Activated naive CD8-positive, alpha-beta T cell treated with anti-CD3 and anti-CD28 coated beads, Interleukin-2, amount 50 U/mL, for 16 hours (primary cell): ENCODE measurements around the gene MAPT.
"Not testable (repeated sequence)": the region's sequence is repeated elsewhere in the genome, so short reads cannot be mapped to it uniquely, and the experiment has no call there.

Source experiments
- DNase-seq: peaks from one replicate; pipeline ENCODE4 v3.0.0-alpha.2; 2020; ENCODE audit warnings: low read depth, low spot score

MAPT gene

DNA sequence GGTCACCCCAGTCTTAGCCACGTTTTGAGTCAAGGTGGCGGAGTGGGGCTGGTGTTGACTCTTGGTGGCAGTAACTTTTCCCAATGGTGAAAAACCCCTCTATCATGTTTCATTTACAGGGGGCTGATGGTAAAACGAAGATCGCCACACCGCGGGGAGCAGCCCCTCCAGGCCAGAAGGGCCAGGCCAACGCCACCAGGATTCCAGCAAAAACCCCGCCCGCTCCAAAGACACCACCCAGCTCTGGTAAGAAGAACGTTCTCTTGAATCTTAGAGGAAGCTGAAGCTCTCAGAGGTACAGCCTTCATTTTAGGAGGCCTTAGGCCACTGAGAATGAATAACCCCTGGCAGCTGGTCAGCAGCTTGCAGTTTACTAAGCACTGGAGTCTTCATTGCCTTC, 97.0 kb downstream of the MAPT start:
- DNase-seq = no peak

DNA sequence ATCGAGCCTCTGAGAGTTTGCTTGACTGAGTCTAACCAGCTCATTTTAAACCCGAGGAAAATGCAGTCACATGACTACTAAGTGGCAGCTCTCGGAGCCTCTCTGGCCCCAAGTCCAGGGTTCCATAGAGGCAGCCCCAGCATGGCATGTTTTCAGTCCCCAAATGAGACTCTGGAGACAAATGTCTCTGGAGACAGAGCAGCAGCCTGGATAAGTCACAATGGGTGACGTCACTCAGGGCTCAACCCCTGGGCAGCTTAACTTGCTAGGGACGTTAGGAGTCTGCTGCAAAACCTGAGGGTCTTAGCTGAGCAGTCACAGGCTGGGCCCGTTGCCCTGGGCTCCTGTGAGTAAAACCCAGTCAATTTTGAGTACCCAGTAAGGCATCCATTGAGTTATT, 97.8 kb downstream of the MAPT start:
- DNase-seq = no peak

DNA sequence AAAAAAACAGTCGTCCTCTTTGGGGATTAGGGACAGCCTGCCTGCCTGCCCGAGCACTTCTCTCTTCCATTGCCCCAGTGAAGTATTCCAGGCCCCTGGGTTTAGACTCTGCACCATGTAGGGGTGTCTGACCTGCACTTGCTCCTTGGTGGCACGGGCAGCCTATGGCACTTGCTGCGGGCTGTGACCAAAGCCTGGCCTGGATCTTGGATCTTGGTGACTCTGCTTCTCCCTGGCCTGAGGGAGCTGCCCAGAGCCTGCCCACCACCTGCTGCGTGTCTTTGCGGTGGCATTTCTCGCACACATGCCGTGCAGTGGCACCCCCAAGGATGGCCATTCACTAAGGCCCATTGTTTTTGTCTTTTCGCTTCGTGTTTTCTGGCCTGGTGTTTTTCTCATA, 98.5 kb downstream of the MAPT start:
- no peak for DNase-seq

DNA sequence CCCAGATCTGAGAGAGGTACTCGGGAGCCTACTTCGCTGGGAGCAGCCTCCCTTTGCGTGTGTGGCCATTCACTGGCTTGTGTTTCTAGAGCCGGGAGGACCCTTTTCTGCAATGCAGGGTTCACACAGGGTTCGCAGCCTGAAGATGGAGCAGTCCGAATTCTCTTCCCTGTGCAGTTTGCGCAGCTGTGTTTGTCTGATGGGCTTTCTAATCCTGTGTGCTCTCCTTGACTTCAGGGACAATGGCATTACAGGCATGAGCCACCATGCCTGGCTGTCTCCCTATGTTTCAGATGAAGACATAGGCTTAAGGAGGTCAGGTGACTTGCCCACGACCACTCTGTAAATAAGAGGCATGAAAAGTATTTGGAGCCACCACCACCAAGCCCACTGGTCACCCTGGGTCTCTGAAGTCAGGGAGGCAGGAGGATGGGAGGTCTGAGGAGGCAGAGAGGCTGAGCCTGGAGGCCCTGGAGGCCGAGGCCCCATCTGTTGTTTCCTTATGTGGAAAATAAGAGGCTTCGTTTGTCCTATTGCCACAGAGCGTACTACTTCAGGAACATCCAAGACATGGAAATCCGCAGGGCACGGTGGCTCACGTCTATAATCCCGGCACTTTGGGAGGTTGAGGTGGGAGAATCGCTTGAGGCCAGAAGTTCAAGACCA, 99.7 kb downstream of the MAPT start:
- DNase-seq = no peak

DNA sequence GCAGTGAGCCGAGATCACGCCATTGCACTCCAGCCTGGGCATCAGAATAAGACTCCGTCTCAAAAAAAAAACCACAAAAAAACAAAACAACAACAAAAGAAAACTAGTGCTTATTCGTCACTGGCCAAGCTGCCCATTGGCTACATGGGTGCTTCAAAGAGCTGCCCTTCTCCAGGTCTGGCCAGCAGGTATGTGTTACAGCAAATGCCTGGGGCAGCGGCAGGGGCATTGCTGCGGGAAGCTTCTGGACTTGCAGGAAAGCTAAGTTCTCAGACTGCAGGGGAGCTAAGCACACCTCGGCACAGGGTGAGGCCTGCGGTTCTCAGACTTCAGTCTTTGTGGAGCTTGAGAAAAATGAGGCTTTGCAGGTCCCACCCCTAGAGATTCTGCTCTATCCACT, 100.6 kb downstream of the MAPT start:
- DNase-seq = no peak

DNA sequence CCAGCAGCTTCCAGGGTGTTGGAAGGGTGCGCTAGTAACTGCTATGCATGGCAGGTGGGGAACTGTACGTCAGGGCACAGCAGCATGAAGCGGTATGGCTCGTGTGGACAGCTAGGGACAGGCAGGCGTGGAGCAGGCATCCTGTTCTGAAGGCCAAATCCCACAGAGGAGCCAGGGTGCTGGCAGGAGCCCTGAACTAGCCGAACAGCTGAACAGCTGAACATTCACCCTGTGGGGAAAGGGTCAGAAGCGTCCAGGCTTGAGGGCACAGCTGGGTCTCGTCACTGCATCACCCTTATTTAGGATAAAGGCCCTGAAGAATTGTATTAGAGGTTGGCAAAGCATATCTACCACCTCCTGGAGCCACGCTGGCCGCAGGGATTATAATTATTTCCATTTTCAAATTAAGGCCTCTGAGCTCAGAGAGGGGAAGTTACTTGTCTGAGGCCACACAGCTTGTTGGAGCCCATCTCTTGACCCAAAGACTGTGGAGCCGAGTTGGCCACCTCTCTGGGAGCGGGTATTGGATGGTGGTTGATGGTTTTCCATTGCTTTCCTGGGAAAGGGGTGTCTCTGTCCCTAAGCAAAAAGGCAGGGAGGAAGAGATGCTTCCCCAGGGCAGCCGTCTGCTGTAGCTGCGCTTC, 101.4 kb downstream of the MAPT start:
- DNase-seq = no peak

DNA sequence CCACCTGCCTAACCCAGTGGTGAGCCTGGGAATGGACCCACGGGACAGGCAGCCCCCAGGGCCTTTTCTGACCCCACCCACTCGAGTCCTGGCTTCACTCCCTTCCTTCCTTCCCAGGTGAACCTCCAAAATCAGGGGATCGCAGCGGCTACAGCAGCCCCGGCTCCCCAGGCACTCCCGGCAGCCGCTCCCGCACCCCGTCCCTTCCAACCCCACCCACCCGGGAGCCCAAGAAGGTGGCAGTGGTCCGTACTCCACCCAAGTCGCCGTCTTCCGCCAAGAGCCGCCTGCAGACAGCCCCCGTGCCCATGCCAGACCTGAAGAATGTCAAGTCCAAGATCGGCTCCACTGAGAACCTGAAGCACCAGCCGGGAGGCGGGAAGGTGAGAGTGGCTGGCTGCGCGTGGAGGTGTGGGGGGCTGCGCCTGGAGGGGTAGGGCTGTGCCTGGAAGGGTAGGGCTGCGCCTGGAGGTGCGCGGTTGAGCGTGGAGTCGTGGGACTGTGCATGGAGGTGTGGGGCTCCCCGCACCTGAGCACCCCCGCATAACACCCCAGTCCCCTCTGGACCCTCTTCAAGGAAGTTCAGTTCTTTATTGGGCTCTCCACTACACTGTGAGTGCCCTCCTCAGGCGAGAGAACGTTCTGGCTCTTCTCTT, 102.1 kb downstream of the MAPT start:
- DNase-seq = no peak

DNA sequence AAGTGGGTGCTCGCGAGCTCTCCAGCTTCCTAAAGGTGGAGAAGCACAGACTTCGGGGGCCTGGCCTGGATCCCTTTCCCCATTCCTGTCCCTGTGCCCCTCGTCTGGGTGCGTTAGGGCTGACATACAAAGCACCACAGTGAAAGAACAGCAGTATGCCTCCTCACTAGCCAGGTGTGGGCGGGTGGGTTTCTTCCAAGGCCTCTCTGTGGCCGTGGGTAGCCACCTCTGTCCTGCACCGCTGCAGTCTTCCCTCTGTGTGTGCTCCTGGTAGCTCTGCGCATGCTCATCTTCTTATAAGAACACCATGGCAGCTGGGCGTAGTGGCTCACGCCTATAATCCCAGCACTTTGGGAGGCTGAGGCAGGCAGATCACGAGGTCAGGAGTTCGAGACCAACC, 102.8 kb downstream of the MAPT start:
- DNase-seq = no peak

DNA sequence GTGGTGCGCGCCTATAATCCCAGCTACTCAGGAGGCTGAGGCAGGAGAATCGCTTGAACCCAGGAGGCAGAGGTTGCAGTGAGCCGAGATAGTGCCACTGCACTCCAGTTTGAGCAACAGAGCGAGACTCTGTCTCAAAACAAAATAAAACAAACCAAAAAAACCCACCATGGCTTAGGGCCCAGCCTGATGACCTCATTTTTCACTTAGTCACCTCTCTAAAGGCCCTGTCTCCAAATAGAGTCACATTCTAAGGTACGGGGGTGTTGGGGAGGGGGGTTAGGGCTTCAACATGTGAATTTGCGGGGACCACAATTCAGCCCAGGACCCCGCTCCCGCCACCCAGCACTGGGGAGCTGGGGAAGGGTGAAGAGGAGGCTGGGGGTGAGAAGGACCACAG, 103.3 kb downstream of the MAPT start:
- DNase-seq = no peak

DNA sequence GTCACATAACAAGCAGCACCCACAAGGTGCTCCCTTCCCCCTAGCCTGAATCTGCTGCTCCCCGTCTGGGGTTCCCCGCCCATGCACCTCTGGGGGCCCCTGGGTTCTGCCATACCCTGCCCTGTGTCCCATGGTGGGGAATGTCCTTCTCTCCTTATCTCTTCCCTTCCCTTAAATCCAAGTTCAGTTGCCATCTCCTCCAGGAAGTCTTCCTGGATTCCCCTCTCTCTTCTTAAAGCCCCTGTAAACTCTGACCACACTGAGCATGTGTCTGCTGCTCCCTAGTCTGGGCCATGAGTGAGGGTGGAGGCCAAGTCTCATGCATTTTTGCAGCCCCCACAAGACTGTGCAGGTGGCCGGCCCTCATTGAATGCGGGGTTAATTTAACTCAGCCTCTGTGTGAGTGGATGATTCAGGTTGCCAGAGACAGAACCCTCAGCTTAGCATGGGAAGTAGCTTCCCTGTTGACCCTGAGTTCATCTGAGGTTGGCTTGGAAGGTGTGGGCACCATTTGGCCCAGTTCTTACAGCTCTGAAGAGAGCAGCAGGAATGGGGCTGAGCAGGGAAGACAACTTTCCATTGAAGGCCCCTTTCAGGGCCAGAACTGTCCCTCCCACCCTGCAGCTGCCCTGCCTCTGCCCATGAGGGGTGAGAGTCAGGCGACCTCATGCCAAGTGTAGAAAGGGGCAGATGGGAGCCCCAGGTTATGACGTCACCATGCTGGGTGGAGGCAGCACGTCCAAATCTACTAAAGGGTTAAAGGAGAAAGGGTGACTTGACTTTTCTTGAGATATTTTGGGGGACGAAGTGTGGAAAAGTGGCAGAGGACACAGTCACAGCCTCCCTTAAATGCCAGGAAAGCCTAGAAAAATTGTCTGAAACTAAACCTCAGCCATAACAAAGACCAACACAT, 104.9 kb downstream of the MAPT start, which contains the start of gene STH:
TSS of gene STH (plus strand) at position 264 of the 913 bp plus-strand sequence. CDS start at position 294, 30 bp downstream.
- DNase-seq = no peak

DNA sequence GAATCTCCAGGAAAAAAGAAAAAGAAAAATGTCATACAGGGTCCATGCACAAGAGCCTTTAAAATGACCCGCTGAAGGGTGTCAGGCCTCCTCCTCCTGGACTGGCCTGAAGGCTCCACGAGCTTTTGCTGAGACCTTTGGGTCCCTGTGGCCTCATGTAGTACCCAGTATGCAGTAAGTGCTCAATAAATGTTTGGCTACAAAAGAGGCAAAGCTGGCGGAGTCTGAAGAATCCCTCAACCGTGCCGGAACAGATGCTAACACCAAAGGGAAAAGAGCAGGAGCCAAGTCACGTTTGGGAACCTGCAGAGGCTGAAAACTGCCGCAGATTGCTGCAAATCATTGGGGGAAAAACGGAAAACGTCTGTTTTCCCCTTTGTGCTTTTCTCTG, 105.5 kb downstream of the MAPT start:
- DNase-seq = no peak

DNA sequence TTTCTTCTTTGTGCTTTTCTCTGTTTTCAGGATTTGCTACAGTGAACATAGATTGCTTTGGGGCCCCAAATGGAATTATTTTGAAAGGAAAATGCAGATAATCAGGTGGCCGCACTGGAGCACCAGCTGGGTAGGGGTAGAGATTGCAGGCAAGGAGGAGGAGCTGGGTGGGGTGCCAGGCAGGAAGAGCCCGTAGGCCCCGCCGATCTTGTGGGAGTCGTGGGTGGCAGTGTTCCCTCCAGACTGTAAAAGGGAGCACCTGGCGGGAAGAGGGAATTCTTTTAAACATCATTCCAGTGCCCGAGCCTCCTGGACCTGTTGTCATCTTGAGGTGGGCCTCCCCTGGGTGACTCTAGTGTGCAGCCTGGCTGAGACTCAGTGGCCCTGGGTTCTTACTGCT, 105.9 kb downstream of the MAPT start:
- DNase-seq = no peak

DNA sequence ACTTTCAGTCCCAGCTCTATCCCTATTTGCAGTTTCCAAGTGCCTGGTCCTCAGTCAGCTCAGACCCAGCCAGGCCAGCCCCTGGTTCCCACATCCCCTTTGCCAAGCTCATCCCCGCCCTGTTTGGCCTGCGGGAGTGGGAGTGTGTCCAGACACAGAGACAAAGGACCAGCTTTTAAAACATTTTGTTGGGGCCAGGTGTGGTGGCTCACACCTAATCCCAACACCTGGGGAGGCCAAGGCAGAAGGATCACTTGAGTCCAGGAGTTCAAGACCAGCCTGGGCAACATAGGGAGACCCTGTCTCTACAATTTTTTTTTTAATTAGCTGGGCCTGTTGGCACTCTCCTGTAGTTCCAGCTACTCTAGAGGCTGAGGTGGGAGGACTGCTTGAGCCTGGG, 106.4 kb downstream of the MAPT start:
- DNase-seq = no peak

DNA sequence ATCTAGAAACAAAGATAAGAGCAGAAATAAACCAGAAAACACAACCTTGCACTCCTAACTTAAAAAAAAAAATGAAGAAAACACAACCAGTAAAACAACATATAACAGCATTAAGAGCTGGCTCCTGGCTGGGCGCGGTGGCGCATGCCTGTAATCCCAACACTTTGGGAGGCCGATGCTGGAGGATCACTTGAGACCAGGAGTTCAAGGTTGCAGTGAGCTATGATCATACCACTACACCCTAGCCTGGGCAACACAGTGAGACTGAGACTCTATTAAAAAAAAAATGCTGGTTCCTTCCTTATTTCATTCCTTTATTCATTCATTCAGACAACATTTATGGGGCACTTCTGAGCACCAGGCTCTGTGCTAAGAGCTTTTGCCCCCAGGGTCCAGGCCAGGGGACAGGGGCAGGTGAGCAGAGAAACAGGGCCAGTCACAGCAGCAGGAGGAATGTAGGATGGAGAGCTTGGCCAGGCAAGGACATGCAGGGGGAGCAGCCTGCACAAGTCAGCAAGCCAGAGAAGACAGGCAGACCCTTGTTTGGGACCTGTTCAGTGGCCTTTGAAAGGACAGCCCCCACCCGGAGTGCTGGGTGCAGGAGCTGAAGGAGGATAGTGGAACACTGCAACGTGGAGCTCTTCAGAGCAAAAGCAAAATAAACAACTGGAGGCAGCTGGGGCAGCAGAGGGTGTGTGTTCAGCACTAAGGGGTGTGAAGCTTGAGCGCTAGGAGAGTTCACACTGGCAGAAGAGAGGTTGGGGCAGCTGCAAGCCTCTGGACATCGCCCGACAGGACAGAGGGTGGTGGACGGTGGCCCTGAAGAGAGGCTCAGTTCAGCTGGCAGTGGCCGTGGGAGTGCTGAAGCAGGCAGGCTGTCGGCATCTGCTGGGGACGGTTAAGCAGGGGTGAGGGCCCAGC, 107.3 kb downstream of the MAPT start:
- no peak for DNase-seq

DNA sequence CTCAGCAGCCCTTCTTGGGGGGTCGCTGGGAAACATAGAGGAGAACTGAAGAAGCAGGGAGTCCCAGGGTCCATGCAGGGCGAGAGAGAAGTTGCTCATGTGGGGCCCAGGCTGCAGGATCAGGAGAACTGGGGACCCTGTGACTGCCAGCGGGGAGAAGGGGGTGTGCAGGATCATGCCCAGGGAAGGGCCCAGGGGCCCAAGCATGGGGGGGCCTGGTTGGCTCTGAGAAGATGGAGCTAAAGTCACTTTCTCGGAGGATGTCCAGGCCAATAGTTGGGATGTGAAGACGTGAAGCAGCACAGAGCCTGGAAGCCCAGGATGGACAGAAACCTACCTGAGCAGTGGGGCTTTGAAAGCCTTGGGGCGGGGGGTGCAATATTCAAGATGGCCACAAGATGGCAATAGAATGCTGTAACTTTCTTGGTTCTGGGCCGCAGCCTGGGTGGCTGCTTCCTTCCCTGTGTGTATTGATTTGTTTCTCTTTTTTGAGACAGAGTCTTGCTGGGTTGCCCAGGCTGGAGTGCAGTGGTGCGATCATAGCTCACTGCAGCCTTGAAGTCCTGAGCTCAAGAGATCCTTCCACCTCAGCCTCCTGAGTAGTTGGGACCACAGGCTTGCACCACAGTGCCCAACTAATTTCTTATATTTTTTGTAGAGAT, 108.1 kb downstream of the MAPT start:
- peak; percentile 39 for DNase-seq

DNA sequence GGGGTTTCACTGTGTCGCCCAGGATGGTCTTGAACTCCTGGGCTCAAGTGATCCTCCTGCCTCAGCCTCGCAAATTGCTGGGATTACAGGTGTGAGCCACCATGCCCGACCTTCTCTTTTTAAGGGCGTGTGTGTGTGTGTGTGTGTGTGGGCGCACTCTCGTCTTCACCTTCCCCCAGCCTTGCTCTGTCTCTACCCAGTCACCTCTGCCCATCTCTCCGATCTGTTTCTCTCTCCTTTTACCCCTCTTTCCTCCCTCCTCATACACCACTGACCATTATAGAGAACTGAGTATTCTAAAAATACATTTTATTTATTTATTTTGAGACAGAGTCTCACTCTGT, 108.6 kb downstream of the MAPT start:
- no peak for DNase-seq

DNA sequence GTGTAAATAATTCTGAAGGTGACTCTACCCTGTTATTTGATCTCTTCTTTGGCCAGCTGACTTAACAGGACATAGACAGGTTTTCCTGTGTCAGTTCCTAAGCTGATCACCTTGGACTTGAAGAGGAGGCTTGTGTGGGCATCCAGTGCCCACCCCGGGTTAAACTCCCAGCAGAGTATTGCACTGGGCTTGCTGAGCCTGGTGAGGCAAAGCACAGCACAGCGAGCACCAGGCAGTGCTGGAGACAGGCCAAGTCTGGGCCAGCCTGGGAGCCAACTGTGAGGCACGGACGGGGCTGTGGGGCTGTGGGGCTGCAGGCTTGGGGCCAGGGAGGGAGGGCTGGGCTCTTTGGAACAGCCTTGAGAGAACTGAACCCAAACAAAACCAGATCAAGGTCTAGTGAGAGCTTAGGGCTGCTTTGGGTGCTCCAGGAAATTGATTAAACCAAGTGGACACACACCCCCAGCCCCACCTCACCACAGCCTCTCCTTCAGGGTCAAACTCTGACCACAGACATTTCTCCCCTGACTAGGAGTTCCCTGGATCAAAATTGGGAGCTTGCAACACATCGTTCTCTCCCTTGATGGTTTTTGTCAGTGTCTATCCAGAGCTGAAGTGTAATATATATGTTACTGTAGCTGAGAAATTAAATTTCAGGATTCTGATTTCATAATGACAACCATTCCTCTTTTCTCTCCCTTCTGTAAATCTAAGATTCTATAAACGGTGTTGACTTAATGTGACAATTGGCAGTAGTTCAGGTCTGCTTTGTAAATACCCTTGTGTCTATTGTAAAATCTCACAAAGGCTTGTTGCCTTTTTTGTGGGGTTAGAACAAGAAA, 109.8 kb downstream of the MAPT start:
- DNase-seq = no peak

DNA sequence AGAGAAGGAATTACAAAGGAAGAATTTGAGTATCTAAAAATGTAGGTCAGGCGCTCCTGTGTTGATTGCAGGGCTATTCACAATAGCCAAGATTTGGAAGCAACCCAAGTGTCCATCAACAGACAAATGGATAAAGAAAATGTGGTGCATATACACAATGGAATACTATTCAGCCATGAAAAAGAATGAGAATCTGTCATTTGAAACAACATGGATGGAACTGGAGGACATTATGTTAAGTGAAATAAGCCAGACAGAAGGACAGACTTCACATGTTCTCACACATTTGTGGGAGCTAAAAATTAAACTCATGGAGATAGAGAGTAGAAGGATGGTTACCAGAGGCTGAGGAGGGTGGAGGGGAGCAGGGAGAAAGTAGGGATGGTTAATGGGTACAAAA, 111.7 kb downstream of the MAPT start:
- DNase-seq = not testable (repeated sequence)

DNA sequence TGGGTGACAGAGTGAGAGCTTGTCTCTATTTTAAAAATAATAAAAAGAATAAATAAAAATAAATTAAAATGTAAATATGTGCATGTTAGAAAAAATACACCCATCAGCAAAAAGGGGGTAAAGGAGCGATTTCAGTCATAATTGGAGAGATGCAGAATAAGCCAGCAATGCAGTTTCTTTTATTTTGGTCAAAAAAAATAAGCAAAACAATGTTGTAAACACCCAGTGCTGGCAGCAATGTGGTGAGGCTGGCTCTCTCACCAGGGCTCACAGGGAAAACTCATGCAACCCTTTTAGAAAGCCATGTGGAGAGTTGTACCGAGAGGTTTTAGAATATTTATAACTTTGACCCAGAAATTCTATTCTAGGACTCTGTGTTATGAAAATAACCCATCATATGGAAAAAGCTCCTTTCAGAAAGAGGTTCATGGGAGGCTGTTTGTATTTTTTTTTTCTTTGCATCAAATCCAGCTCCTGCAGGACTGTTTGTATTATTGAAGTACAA, 113.2 kb downstream of the MAPT start:
- DNase-seq = no peak
